Skin epidermis (tissue), 12 donors: ENCODE results near the gene LINGO1.

ENCODE experiments used
- H3K27ac ChIP-seq, 21 experiments: fragments of 200-600 bp; sonication (generic) in 11 of 21; one replicate each; pipeline ENCODE4 v1.5.0; 2020; ENCODE audit warnings: mild to moderate bottlenecking in 3 of 21, inconsistent platforms in 2 of 21, moderate library complexity in 2 of 21
- H3K4me3 ChIP-seq, 7 experiments: fragments of 200-600 bp; sonication (generic) in 2 of 7; one replicate each; pipeline ENCODE4 v1.5.0; 2020; ENCODE audit warnings: inconsistent platforms in 2 of 7, mild to moderate bottlenecking in 2 of 7, moderate library complexity in 1 of 7

Gene LINGO1

DNA sequence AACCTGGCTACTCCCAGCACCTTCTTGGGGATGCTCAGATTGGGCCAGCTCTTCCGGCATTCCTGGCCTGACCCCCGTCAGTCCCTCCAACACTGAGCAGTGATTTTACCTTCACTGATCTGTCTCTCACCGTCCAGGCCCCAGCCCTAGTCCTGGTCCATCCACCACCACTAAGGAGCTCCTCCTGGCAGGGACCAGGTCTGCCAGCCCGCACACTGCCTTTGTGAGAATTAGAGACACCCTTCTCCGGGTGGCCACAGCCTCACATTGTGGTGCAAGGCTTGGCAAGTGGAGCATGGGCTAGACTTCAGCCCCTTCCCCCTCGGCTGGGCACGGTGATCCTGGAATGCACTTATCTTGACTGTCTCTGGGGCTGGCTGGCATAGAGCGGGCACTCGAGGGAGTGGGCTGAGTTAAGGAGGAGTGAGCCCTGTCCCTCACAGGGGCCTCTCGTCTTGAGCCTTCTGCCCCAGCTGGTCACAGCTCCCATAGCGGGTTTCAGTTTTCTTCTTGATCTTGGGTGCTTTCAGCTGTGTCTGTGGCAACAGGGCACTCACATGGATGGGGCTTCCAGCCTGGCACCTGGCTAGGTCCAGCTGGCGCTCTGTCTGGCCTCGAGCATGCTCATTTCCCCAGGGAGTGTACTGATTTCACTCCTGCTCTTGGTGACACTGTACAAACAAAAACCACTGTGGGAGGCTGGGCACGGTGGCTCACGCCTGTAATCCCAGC lies 53.9 kb downstream of the LINGO1 start:
- no peak overlapping the region for H3K4me3 ChIP-seq
- no peak overlapping the region for H3K27ac ChIP-seq

DNA sequence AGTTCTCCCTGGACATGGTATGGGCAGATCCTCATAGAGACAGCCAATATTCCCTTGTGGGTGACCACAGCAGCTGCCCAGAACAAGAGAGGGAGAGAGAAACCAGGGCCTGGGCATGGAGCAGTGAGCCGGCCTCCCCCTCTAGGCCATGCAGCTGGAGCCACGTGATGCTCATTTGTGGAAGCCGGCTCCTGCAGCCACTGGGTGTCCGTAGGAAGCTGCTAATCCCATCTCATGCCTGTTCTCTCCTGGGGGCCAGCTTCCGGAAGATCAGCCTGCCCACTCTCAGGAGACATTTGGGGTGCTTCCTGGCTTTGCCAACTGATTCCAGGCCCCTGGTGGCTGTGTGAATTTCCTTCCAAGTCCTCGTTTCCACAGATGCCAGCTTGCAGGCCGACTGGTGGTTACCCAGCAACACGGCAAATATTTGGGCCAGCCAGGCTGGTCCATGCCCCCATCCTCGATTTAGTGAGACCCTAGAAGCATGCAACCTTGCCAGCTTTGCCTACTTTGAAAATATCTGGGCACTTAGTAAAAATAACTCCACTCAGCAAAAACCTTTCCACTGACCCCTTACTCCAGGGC lies 55.3 kb downstream of the LINGO1 start:
- Histone ChIP-seq H3K4me3 (no peak overlapping the region), H3K27ac (no peak overlapping the region)

DNA sequence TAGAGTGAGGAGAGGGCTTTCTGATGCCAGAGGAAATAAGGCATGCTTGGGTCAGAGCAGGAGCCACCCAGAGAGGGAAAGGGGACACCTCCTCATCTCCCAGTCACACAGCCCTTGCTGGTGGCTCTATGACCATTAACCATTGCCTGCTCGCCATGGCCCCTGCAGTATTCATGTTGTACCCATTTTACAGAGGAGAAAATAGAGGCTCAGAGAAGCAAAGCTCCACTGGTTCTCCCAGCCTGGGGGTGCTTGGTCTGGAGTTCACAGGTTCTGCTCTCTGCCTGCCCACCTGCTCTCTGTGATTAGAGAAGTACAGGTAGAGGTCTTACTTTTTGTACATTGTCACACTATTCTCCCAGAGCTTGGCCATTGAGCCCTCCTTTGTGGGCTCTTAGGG lies 56.2 kb downstream of the LINGO1 start:
- Histone ChIP-seq H3K27ac (no peak overlapping the region), H3K4me3 (no peak overlapping the region)

- H3K27ac ChIP-seq = no peak overlapping the region
- no peak overlapping the region for H3K4me3 ChIP-seq
Observed at GRCh38 chr15:77575203-77575934, 57.3 kb downstream of the LINGO1 start.

DNA sequence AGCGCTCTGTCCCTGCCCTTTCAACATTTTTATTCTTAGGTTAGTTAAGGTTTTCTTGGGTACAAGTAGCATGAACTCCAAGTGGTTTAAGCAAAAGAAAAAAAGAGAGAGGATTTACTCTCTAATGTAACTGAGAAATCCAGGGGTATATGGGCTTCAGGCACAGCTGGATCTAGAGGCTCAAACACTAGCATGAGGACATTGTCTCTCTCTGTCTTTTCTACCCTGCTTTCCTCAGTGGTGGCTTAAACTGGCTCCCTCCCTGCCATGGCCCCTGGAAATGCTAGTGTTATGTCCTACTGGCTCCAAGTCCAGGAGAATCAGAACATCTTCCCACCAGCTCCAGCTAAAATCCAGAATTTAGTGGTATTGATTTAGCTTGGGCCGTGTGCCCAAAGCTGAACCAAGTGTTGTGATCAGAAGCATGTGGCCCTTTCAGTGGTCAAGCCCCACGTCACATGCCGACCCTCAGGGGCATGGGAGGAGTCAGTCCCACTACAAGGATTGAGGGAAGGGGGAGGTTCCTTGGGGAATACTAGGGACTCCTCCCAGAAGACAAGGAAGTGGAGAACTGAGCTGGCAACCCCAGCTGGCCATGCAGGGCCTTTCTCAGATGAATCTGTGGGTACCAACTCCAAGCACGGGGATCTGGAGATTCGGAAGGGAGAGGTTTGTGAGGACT lies 58.0 kb downstream of the LINGO1 start:
- Histone ChIP-seq H3K27ac (no peak overlapping the region), H3K4me3 (no peak overlapping the region)

- Histone ChIP-seq H3K4me3 (no peak overlapping the region), H3K27ac (no peak overlapping the region)
Observed at GRCh38 chr15:77573802-77574201, 58.9 kb downstream of the LINGO1 start.

GRCh38 chr15:77572186-77572585 lies 60.5 kb downstream of the LINGO1 start:
- H3K27ac ChIP-seq = no peak overlapping the region

GRCh38 chr15:77571741-77572140 lies 61.0 kb downstream of the LINGO1 start:
- Histone ChIP-seq H3K27ac (no peak overlapping the region), H3K4me3 (no peak overlapping the region)

More at GRCh38 chr15:77572186-77572585, 60.5 kb downstream of the LINGO1 start:
- H3K4me3 ChIP-seq = no peak overlapping the region

- Histone ChIP-seq H3K27ac (no peak overlapping the region), H3K4me3 (no peak overlapping the region)
Observed at GRCh38 chr15:77571181-77571580, 61.5 kb downstream of the LINGO1 start.

DNA sequence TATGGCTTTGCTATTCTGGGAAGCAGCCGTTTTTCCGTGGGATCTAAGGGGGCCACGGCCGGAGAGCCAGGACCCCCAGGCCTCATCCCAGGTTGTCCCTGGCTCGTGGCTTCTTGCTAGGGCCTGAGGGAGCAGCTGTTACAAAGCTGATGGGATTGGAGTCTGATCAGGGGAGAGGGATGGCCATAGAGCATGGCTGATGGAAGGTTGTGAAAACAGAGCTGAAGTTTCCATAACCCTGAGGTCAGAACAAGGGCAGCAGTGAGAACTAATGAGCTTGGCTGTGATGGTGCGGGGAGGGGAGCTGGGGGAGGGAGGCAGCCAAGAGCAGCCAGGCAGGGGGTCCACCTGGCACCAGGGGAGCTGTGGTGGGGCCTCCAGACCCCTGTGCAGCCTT lies 63.0 kb downstream of the LINGO1 start:
- Histone ChIP-seq H3K27ac (peak overlapping the region in 2 of 21 experiments; percentile 28 to 59), H3K4me3 (no peak overlapping the region)

DNA sequence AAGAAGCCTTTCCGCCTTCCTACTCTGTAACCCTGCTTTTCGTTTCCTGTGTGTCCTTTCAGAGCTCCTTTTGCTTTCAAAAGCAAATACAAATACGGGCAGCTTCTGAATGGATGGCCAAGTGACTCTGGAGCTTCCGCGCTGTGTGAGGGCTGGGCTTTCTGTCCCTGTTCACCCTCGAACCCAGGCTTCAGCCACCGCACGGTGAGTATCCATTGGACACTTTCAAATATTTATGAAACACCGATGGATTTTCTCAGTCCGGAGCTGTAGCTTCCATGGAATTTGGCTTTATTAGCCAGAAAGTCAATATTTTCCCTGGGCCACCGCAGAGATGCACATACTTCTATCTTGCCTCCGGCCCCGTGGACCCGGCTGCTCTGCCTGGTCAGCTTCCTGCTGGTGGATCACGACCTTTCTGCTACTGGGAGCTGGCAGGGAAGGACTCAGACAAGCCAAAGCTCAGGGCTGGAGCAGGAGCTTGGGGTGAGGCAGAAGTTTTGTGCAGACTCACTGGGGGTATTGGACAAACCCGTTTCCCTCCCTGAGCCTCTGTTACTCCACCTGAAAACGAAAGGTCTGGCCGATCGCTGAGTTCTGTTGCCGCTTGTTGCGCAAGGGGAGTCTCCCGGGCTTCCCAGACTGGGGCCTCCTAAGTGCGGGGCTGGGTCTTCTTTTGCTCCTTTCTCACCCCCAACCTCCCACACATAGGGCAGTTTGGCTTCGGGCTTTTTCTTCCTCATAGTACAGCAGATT lies 63.6 kb downstream of the LINGO1 start:
- Histone ChIP-seq H3K4me3 (no peak overlapping the region), H3K27ac (peak overlapping the region in 2 of 21 experiments; percentile 28 to 59)

- H3K27ac ChIP-seq = no peak overlapping the region
Observed at GRCh38 chr15:77568014-77568972, 64.4 kb downstream of the LINGO1 start.

DNA sequence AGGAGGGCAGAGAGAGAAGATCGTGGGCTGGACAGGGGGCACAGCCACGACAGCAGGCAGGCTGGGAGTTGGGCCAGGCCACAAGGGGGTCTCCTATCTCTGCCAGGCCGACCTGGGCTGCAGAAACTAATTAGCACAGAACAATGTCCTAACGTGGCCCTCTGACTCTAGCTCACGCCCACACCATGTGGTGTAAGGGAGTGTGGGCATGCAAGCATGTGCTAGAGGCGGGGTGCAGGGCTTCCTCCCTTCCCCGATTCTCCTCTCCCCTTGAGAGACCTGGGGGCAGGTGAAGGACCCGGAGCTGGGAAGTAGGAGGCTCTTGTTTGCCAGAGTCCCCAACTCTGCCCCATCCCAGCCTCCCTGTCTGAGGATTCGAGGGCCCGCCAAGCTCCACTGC lies 65.5 kb downstream of the LINGO1 start:
- Histone ChIP-seq H3K27ac (no peak overlapping the region), H3K4me3 (no peak overlapping the region)

More at GRCh38 chr15:77568014-77568972, 64.4 kb downstream of the LINGO1 start:
- H3K4me3 ChIP-seq = no peak overlapping the region

DNA sequence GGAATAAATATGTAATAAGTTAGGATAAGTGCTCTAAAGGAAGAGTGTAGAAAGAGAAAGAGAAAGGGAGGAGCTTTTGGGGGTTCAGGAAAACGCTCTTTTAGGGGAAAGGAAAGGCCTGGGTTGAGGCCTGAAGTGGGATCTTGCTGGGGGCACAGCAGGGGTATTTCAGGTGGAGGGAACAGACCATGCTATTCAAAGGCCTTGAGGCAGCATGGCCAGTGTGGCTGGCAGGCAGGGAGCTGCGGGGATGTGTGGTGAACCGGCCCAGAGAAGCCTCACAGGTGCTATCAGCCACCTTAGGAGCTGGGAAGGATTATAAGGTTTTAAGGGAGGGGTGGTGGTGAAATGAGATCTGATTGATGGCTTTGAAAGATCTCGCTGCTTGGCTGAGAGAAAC lies 66.6 kb downstream of the LINGO1 start:
- H3K27ac ChIP-seq = no peak overlapping the region

GRCh38 chr15:77565378-77565915 lies 67.3 kb downstream of the LINGO1 start:
- Histone ChIP-seq H3K4me3 (no peak overlapping the region), H3K27ac (no peak overlapping the region)

More for the DNA sequence above, 66.6 kb downstream of the LINGO1 start:
- H3K4me3 ChIP-seq = no peak overlapping the region

DNA sequence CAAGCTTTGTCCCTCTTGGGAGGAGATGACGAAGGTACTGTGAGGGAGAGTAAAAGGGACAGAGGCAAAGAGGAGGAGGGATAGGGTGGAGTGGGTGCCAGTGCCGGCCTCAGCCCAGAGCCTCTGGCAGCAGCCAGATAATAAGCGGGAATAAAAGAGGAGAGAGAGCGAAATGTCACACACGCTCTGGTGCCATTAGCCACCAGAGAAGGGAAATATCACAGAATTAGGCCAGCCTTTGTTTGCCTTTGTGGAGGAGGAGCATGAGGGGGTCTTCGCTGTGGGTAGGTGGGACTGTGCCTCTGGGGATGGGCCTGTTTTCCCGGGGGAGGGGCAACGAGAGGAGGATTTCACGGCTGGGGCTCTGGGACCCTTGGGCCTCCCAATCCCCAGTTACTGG lies 67.8 kb downstream of the LINGO1 start:
- Histone ChIP-seq H3K4me3 (no peak overlapping the region), H3K27ac (no peak overlapping the region)

GRCh38 chr15:77564341-77564740 lies 68.4 kb downstream of the LINGO1 start:
- H3K4me3 ChIP-seq = no peak overlapping the region
- no peak overlapping the region for H3K27ac ChIP-seq

- H3K4me3 ChIP-seq = no peak overlapping the region
- no peak overlapping the region for H3K27ac ChIP-seq
Observed at GRCh38 chr15:77563623-77564156, 69.0 kb downstream of the LINGO1 start.
